SH-SY5Y (cell line): ENCODE data around the gene PCNT.

ENCODE experiments used
- GATA2 ChIP-seq: IDR thresholded peaks from 2 replicates; pipeline ENCODE4 v1.6.1; 2011; ENCODE audit warnings: mild to moderate bottlenecking, low read depth, low read length
- GATA3 ChIP-seq: IDR thresholded peaks from 2 replicates; pipeline ENCODE4 v1.6.1; 2011; ENCODE audit warnings: low read depth, mild to moderate bottlenecking, low read length, moderate library complexity

- no peak for TF ChIP-seq GATA2
- no peak for TF ChIP-seq GATA3
Measured at GRCh38 chr21:46471514-46471913, 147.6 kb downstream of the PCNT start.
